Thymus (tissue), 11 donors: Measurements from ENCODE around the gene ISYNA1. TPM values are rescaled to one million over a fixed set of nuclear protein-coding genes. Genes with fewer than 3 reads are reported as not detected.
A peak's percentile ranks its signal among the peaks of the same experiment; 100 is the strongest.

Source experiments
- DNase-seq, 9 donors: peaks; one replicate each; pipeline ENCODE4 v3.0.0-alpha.2; 2013; ENCODE audit warnings: low spot score in 9 of 9, low read depth in 6 of 9, missing footprints in 1 of 9
- H3K27ac ChIP-seq, 2 donors: one replicate each; pipeline ENCODE4 v1.5.1; 2013; ENCODE audit warnings: control low read depth in 1 of 2, low read depth in 1 of 2, low read length in 1 of 2, mild to moderate bottlenecking in 1 of 2, moderate library complexity in 1 of 2
- H3K27me3 ChIP-seq, 2 donors: one replicate each; pipeline ENCODE4 v1.5.1; 2013; ENCODE audit warnings: low read length in 1 of 2; ENCODE audit not compliant: control insufficient read depth in 2 of 2, insufficient read depth in 1 of 2
- H3K36me3 ChIP-seq, 2 donors: one replicate each; pipeline ENCODE4 v1.5.1; 2013; ENCODE audit warnings: low read length in 1 of 2, mild to moderate bottlenecking in 1 of 2, moderate library complexity in 1 of 2; ENCODE audit not compliant: control insufficient read depth in 2 of 2, insufficient read depth in 2 of 2
- H3K4me1 ChIP-seq, 2 donors: one replicate each; pipeline ENCODE4 v1.5.1; 2013; ENCODE audit warnings: low read length in 2 of 2; ENCODE audit not compliant: control insufficient read depth in 2 of 2, insufficient read depth in 2 of 2
- H3K4me3 ChIP-seq, 2 donors: one replicate each; pipeline ENCODE4 v1.5.1; 2013; ENCODE audit warnings: low read length in 2 of 2, control low read depth in 1 of 2, mild to moderate bottlenecking in 1 of 2
- H3K9me3 ChIP-seq, 2 donors: one replicate each; pipeline ENCODE4 v1.5.1; 2013; ENCODE audit warnings: low read length in 1 of 2, mild to moderate bottlenecking in 1 of 2; ENCODE audit not compliant: control insufficient read depth in 2 of 2, insufficient read depth in 1 of 2
- WGBS: extraction: QIAGEN DNeasy Blood & Tissue Kit; methylation state at CpG from one replicate; pipeline ENCODE4 v1.1.7; 2013; 5-methylcytosine and 5-hydroxymethylcytosine counted together
- polyA plus RNA-seq: library from polyadenylated mRNA; stranded (reverse); fragments of 200-250 nt; gene quantifications from one replicate; pipeline ENCODE4 v1.2.3, GENCODE V29; 2013
- total RNA-seq: library from RNA; stranded (reverse); fragments of 120-200 nt; gene quantifications from one replicate; pipeline ENCODE4 v1.2.4, GENCODE V29; 2013
- donor health status: healthy.

Gene ISYNA1
- total and polyA plus RNA-seq, 2 donors, result 14.2 to 66.1 TPM

DNA sequence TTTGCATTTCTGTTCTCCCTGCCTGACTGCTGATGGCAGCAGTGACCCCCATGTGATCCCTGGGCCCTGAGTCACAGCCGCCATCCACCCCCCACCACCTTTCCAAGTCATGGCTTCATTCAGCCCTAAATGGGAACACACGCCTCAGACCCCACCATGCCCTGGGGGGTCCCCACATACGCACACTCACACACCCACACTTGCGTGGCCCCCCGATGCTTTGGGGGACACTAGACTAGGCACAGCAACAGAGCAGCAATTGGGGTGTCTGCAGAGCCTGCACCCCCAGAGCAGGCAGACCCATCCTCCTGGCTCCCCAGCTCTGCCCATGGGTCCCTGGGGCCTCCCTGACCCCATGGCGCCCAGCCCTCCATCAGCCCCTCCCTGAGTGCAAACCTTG, 5.5 kb upstream of the ISYNA1 start:
- WGBS, result 96% methylated on average over 6 of the region's 6 CpGs
- Histone ChIP-seq H3K27ac (no peak overlapping the region), H3K4me3 (no peak overlapping the region), H3K9me3 (no peaks in the 10 kb centered on the region), H3K36me3 (peaks cover 46 to 52% of the 10 kb centered on the region in 2 donors), H3K4me1 (peaks cover 0 to 17% of the 10 kb centered on the region in 2 donors), H3K27me3 (peaks cover 0 to 10% of the 10 kb centered on the region in 2 donors)
- DNase-seq, result no peak

DNA sequence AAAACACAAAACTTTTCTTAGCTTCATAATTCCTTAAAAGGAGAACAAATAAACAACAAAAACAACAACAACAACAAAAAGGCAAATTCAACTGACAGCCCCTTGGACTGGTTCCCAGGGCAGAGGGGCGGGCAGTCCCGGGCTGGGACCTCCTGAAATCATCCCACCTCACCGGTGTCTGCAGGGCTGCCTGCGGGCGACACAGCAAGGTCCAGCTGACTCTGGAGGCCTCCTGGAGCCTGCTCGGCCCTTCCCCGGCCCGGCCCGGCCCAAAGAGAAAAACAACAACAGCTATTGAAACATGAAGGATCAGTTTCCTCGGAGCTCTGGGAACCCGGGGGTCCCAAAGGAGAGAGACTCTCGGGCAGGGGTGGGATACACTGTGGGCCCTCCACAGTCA, 5.0 kb upstream of the ISYNA1 start:
- Histone ChIP-seq H3K4me1 (peaks cover 0 to 21% of the 10 kb centered on the region in 2 donors), H3K4me3 (no peak overlapping the region), H3K27me3 (peaks cover 3 to 14% of the 10 kb centered on the region in 2 donors), H3K9me3 (no peaks in the 10 kb centered on the region), H3K36me3 (peaks cover 41 to 47% of the 10 kb centered on the region in 2 donors), H3K27ac (no peak overlapping the region)
- DNase-seq, result no peak
- 96% methylated on average over 12 of the region's 12 CpGs for WGBS

DNA sequence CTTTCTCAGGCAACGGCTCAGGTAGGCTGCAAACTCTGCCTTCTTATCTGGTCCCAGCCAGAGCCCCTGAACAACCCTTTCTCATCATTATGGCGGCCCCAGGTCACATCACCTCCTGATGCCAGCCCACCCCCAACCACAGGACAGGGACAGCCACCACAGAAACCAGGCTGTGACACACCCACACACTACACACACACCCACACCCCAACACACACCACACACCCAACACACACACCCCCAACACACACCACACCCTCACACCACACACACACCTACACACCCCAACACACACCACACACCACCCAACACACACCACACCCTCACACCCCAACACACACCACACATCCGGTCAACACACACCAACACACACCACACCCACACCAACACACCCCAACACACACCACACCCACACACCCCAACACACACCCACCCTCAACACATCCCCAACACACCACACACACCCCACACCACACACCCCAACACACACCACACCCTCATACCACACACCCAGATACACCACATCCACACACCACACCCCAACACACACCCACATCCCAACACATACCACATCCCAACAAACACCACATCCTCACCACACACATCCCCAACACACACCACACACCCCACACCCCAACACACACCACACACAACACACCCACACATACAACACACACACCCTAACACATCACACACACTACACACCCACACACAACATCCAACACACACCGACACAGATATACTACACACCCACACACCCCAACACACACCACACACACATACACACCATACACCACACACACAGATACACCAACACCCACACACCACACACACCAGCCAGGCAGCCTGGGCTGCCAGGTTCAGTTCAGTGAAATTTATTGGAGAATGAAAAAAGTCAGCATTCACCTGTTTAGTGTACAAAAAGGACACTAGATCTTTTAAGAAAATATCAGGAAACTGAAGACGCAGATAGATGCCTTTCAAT, 4.2 kb upstream of the ISYNA1 start:
- H3K4me3 ChIP-seq, result no peak overlapping the region
- WGBS, result 87% methylated on average over 5 of the region's 5 CpGs
- peaks cover 41 to 42% of the 10 kb centered on the region in 2 donors for H3K36me3 ChIP-seq
- H3K9me3 ChIP-seq, result no peaks in the 10 kb centered on the region
- no peak overlapping the region for H3K27ac ChIP-seq
- peaks cover 11 to 21% of the 10 kb centered on the region in 2 donors for H3K27me3 ChIP-seq
- peaks cover 4 to 25% of the 10 kb centered on the region in 2 donors for H3K4me1 ChIP-seq
- DNase-seq, result no peak

DNA sequence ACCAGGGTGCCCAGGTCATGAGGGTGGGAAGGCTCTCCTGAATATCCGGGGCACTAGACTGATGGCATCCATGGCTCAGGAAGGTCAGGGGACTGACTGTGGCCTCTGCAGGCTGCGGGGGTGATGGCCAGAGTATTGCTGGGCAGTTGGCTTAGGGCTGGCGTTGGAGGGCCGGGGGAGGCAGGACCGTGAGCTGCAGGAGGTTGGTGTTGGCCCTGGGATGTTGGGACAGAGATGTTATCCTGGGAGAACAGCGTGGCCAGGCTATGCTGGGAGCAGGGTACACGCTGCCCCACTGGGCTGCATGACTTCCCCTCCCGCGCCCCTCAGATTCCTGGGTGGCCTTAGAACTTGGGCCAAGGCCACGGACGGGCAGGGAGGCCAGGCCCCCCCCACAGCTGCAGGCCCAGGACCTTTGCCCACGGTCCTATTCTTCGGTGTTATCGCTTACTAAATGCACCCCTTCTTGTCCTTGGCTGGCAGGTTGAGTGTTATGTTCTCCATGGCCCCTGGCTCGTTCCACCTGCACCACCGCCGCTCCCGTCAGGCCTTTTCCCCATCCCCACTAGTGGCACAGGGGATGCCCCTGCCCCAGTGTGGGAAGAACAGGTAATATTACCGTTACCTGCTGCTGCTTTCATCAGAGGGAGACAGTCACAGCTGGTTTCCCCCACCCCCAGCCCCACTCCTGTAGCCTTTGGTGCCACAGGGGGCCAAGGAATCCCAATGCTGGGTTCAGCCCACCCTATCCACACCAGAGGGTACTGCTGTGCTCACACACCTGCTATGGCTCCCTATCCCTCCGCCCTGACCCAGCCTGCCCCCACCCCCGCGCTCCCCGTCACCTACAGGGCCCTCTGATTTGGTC, 3.2 kb upstream of the ISYNA1 start:
- Histone ChIP-seq H3K4me3 (no peak overlapping the region), H3K27ac (no peak overlapping the region), H3K4me1 (peaks cover 11 to 34% of the 10 kb centered on the region in 2 donors), H3K27me3 (peaks cover 11 to 29% of the 10 kb centered on the region in 2 donors), H3K36me3 (peaks cover 32% of the 10 kb centered on the region in 2 donors), H3K9me3 (peaks cover 0 to 8% of the 10 kb centered on the region in 2 donors)
- no peak for DNase-seq
- WGBS, result 95% methylated on average over 23 of the region's 23 CpGs

DNA sequence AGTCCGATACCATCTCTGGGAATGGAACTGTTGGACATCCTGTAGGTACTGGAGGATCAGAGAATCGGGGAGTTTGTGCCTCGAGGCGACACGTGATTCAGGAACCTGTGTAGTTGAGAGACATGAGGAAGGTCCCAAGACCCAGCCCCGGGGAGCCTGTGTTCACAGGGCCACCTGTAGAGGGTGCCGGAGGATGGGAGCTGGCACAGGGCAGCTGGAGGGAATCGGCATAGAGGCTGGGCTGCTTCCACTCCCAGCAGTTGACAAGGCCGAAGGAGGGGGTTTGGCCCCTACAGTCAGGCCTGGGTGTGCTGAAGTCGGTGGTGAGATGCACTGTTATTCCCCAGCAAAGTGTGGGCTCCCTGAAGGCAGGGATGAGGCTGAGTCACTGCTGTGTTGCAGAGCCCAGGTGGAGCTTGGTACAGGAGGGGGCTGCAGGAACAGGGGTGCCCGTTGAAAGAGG, 2.5 kb upstream of the ISYNA1 start:
- peaks cover 25% of the 10 kb centered on the region in 2 donors for H3K36me3 ChIP-seq
- peaks cover 11 to 29% of the 10 kb centered on the region in 2 donors for H3K27me3 ChIP-seq
- no peak overlapping the region for H3K4me3 ChIP-seq
- peaks cover 0 to 8% of the 10 kb centered on the region in 2 donors for H3K9me3 ChIP-seq
- no peak overlapping the region for H3K27ac ChIP-seq
- DNase-seq, result peak in 1 of 9 donors; percentile 41
- peaks cover 11 to 35% of the 10 kb centered on the region in 2 donors for H3K4me1 ChIP-seq
- 57% methylated on average over 11 of the region's 11 CpGs for WGBS

DNA sequence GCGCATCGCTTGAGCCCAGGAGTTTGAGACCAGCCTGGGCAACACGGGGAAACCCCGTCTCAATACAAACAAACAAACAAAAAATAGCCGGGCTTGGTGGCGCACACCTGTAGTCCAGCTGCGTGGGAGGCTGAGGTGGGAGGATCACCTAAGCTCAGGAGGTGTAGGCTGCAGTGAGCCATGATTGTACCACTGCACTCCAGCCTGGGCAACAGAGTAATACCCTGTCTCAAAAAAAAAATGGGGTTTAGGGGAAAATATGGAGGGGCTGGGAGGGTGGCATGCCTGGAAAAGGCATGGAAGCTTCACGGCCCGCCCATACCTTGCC, 1.9 kb upstream of the ISYNA1 start:
- no peak overlapping the region for H3K4me3 ChIP-seq
- peaks cover 0 to 8% of the 10 kb centered on the region in 2 donors for H3K9me3 ChIP-seq
- 95% methylated on average over 9 of the region's 9 CpGs for WGBS
- no peak for DNase-seq
- peaks cover 11 to 29% of the 10 kb centered on the region in 2 donors for H3K27me3 ChIP-seq
- H3K27ac ChIP-seq, result no peak overlapping the region
- H3K36me3 ChIP-seq, result peaks cover 20 to 21% of the 10 kb centered on the region in 2 donors
- peaks cover 11 to 35% of the 10 kb centered on the region in 2 donors for H3K4me1 ChIP-seq

DNA sequence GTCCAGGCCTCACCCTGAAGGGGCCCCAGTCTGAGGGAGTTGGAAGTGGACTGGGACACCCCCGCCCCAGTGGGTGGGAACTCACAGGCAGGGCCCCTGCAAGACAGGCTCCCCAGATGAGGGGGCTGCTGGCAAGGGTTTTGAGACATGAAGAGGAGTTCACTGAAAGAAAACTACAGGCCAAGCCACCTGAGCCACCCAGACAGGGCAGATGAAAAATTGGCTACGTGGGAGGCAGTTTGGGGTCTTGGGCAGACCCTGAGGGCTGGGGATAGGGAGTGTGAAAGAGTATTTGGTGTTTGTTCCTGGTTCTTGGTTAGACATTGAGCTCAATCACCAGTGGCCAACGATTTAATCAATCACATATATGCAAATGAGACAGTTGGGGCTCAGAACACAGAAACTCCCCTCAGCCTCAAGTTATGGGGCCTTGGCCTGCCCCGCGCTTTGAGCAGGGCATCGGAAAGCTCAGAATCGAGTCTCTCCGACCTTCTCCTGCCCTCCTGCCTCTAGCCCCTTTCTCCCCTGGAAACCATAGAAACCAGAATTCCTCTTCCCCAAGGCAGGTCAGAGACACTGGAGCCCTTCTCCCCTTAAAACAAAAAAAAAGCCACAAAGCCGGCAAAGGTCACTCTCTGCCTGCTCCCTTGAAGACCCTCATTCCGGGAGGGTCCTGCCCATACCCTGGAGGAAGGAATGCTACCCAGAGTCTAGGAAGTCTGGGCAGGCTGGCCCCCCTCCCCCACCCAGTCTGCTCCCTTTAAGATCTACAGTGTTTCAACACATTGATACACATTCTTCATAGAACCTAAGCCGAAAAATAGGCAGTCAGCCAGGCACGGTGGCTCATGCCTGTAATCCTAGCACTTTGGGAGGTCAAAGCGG, 1.3 kb upstream of the ISYNA1 start:
- Histone ChIP-seq H3K27ac (peak overlapping the region in 1 of 2 donors; percentile 62), H3K36me3 (peaks cover 15 to 19% of the 10 kb centered on the region in 2 donors), H3K4me1 (peaks cover 11 to 36% of the 10 kb centered on the region in 2 donors), H3K9me3 (peaks cover 0 to 8% of the 10 kb centered on the region in 2 donors), H3K4me3 (no peak overlapping the region), H3K27me3 (peaks cover 11 to 29% of the 10 kb centered on the region in 2 donors)
- 85% methylated on average over 13 of the region's 13 CpGs for WGBS
- DNase-seq, result no peak

DNA sequence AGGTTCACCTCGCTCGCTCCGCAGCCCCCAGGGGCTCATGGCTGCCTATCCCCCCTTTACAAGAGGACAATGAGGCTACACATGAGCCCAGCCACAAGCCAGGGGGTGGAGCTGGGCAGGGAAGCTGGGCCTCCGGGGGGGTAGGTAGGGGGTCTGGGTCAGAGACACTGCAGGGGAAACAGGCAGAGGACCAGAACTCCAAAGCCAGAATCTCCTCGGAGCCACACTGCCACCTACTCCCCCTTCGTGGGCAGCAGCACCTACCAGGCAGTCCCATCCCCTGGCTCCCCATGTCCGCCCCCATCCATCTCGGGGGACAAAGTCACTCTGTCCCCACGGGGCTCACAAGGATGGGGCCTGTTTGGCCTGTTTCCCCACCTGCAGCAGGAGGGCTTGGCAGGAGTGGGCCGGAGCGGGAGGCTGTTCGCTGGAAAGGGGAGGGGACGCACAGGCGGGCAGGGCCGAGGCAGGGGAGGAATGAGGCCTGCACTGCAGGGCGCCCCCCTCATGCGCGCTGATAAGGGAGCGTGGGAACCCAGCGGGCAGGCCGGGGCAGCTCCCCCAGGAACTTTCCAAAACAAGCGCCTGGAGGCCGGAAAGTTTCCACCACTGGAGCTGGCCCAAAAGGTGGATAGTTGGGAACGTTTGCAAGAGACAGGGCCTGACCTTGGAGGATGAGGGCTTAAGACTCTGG, 545 bp upstream of the ISYNA1 start:
- Histone ChIP-seq H3K4me3 (peak overlapping the region in 1 of 2 donors; percentile 59), H3K27me3 (peaks cover 11 to 29% of the 10 kb centered on the region in 2 donors), H3K9me3 (peaks cover 0 to 8% of the 10 kb centered on the region in 2 donors), H3K36me3 (peaks cover 7 to 16% of the 10 kb centered on the region in 2 donors), H3K27ac (peak overlapping the region in 1 of 2 donors; percentile 67), H3K4me1 (peaks cover 11 to 39% of the 10 kb centered on the region in 2 donors)
- WGBS, result 51% methylated on average over 23 of the region's 24 CpGs
- DNase-seq, result no peak
